Karpas-422 (cell line): ENCODE results near the gene LDLRAP1. TPM values are rescaled to one million over a fixed set of nuclear protein-coding genes. Genes with fewer than 3 reads are reported as not detected.
A peak's percentile ranks its signal among the peaks of the same experiment; 100 is the strongest.

ENCODE experiments used
- DNase-seq: peaks from one replicate; pipeline ENCODE4 v3.0.0-alpha.2; 2015
- H2AFZ ChIP-seq: fragments of 200-600 bp; sonication (generic); 2 replicates; pipeline ENCODE4 v1.6.1; 2014; ENCODE audit warnings: antibody characterized with exemption, low read length, mixed read lengths
- H3K27ac ChIP-seq: fragments of 200-600 bp; sonication (generic); 2 replicates; pipeline ENCODE4 v1.5.1; 2014; ENCODE audit warnings: mild to moderate bottlenecking, low read length, moderate library complexity
- H3K27me3 ChIP-seq: fragments of 200-600 bp; sonication (generic); 2 replicates; pipeline ENCODE4 v1.6.1; 2014; ENCODE audit warnings: low read length, mixed read lengths
- H3K36me3 ChIP-seq: fragments of 200-600 bp; sonication (generic); 2 replicates; pipeline ENCODE4 v1.6.1; 2014; ENCODE audit warnings: low read length, mixed read lengths; ENCODE audit not compliant: insufficient read depth
- H3K4me1 ChIP-seq: fragments of 200-600 bp; sonication (generic); 2 replicates; pipeline ENCODE4 v1.6.1; 2014; ENCODE audit warnings: mild to moderate bottlenecking, low read length, mixed read lengths
- H3K4me2 ChIP-seq: fragments of 200-600 bp; sonication (generic); 2 replicates; pipeline ENCODE4 v1.6.1; 2014; ENCODE audit warnings: low read length, low read depth, mild to moderate bottlenecking; ENCODE audit not compliant: poor library complexity, severe bottlenecking
- H3K4me3 ChIP-seq: fragments of 200-600 bp; sonication (generic); 2 replicates; pipeline ENCODE4 v1.5.1; 2014; ENCODE audit warnings: mild to moderate bottlenecking, antibody characterized with exemption, low read length, mixed read lengths
- H3K79me2 ChIP-seq: fragments of 200-600 bp; sonication (generic); 2 replicates; pipeline ENCODE4 v1.6.1; 2014; ENCODE audit warnings: mild to moderate bottlenecking, low read length, mixed read lengths
- H3K9ac ChIP-seq: fragments of 200-600 bp; sonication (generic); 2 replicates; pipeline ENCODE4 v1.6.0; 2014; ENCODE audit warnings: low read length
- H3K9me2 ChIP-seq: fragments of 200-600 bp; sonication (generic), shearing (Covaris generic); replicated peaks from 2 replicates; pipeline ENCODE4 v1.6.0; 2014; ENCODE audit warnings: mild to moderate bottlenecking, low read length, moderate library complexity; ENCODE audit not compliant: insufficient read depth
- H3K9me3 ChIP-seq: fragments of 300-700, 200-600 bp; sonication (generic); 2 replicates; pipeline ENCODE4 v1.6.1; 2014; ENCODE audit warnings: low read length, mixed read lengths
- H4K20me1 ChIP-seq: fragments of 200-600 bp; sonication (generic); 2 replicates; pipeline ENCODE4 v1.6.1; 2014; ENCODE audit warnings: mild to moderate bottlenecking, antibody characterized with exemption, low read length, low read depth; ENCODE audit not compliant: insufficient read depth
- total RNA-seq: library from RNA; depleted of rRNA; stranded (reverse); fragments of >200 nt; shearing (Covaris generic); gene quantifications from 2 replicates; pipeline ENCODE4 v1.2.3, GENCODE V29; 2014; ENCODE audit warnings: low replicate concordance

LDLRAP1 gene
- total RNA-seq, 1 experiment from 2014 or later: not detected

- Histone ChIP-seq H3K27ac (peak overlapping the region; percentile 16), H3K79me2 (no peaks in the 10 kb centered on the region), H3K4me2 (peak overlapping the region; percentile 16), H3K4me1 (peaks cover 40% of the 10 kb centered on the region), H3K9me3 (no peaks in the 10 kb centered on the region), H3K4me3 (no peak overlapping the region), H4K20me1 (no peaks in the 10 kb centered on the region), H3K27me3 (no peaks in the 10 kb centered on the region), H2AFZ (peak overlapping the region; percentile 29; the same call in 1 of the 2 replicates), H3K36me3 (no peaks in the 10 kb centered on the region), H3K9me2 (no peaks in the 10 kb centered on the region), H3K9ac (peak overlapping the region; percentile 8; the same call in 1 of the 2 replicates)
- DNase-seq: peak; percentile 91
These were observed 22.9 kb upstream of the LDLRAP1 start for GRCh38 chr1:25520446-25521061.

- H3K27me3 ChIP-seq: no peaks in the 10 kb centered on the region
- H3K4me1 ChIP-seq: peaks cover 40% of the 10 kb centered on the region
- H3K36me3 ChIP-seq: no peaks in the 10 kb centered on the region
- H3K9ac ChIP-seq: peak overlapping the region; percentile 53
- peak; percentile 94 for DNase-seq
- no peaks in the 10 kb centered on the region for H3K79me2 ChIP-seq
- H3K9me3 ChIP-seq: no peaks in the 10 kb centered on the region
- H3K9me2 ChIP-seq: no peaks in the 10 kb centered on the region
- H3K4me3 ChIP-seq: peak overlapping the region; percentile 49
- peak overlapping the region; percentile 80 for H3K4me2 ChIP-seq
- no peak overlapping the region for H2AFZ ChIP-seq
- no peaks in the 10 kb centered on the region for H4K20me1 ChIP-seq
- H3K27ac ChIP-seq: peak overlapping the region; percentile 68
These were observed 21.3 kb upstream of the LDLRAP1 start for GRCh38 chr1:25522031-25522655.

- Histone ChIP-seq H3K9me3 (no peaks in the 10 kb centered on the region), H3K36me3 (no peaks in the 10 kb centered on the region), H3K4me1 (peaks cover 40% of the 10 kb centered on the region), H3K79me2 (no peaks in the 10 kb centered on the region), H3K9me2 (no peaks in the 10 kb centered on the region), H2AFZ (no peak overlapping the region), H3K27me3 (no peaks in the 10 kb centered on the region), H3K4me3 (no peak overlapping the region), H3K27ac (no peak overlapping the region), H3K4me2 (peak overlapping the region; percentile 80), H3K9ac (no peak overlapping the region), H4K20me1 (no peaks in the 10 kb centered on the region)
- peak; percentile 90 for DNase-seq
These were observed 19.9 kb upstream of the LDLRAP1 start for GRCh38 chr1:25523542-25523941.

GRCh38 chr1:25524568-25525360 is 18.6 kb upstream of the LDLRAP1 start:
- no peak overlapping the region for H2AFZ ChIP-seq
- H3K4me1 ChIP-seq: peaks cover 40% of the 10 kb centered on the region
- DNase-seq: no peak
- no peaks in the 10 kb centered on the region for H3K79me2 ChIP-seq
- H3K4me3 ChIP-seq: no peak overlapping the region
- no peaks in the 10 kb centered on the region for H4K20me1 ChIP-seq
- H3K9ac ChIP-seq: no peak overlapping the region
- no peak overlapping the region for H3K4me2 ChIP-seq
- no peaks in the 10 kb centered on the region for H3K27me3 ChIP-seq
- no peaks in the 10 kb centered on the region for H3K36me3 ChIP-seq
- H3K9me3 ChIP-seq: no peaks in the 10 kb centered on the region
- H3K27ac ChIP-seq: no peak overlapping the region
- no peaks in the 10 kb centered on the region for H3K9me2 ChIP-seq

- H3K4me3 ChIP-seq: no peak overlapping the region
- H3K27me3 ChIP-seq: no peaks in the 10 kb centered on the region
- DNase-seq: no peak
- H2AFZ ChIP-seq: no peak overlapping the region
- no peak overlapping the region for H3K27ac ChIP-seq
- H3K36me3 ChIP-seq: no peaks in the 10 kb centered on the region
- no peaks in the 10 kb centered on the region for H3K9me3 ChIP-seq
- no peak overlapping the region for H3K9ac ChIP-seq
- no peaks in the 10 kb centered on the region for H4K20me1 ChIP-seq
- H3K9me2 ChIP-seq: no peaks in the 10 kb centered on the region
- peaks cover 36% of the 10 kb centered on the region for H3K4me1 ChIP-seq
- H3K4me2 ChIP-seq: no peak overlapping the region
- no peaks in the 10 kb centered on the region for H3K79me2 ChIP-seq
These were observed 18.1 kb upstream of the LDLRAP1 start for GRCh38 chr1:25525361-25525688.

- Histone ChIP-seq H3K4me3 (no peak overlapping the region), H3K4me1 (peaks cover 22% of the 10 kb centered on the region), H3K9ac (no peak overlapping the region), H3K9me3 (no peaks in the 10 kb centered on the region), H3K27me3 (no peaks in the 10 kb centered on the region), H3K4me2 (no peak overlapping the region), H3K79me2 (no peaks in the 10 kb centered on the region), H3K36me3 (no peaks in the 10 kb centered on the region), H2AFZ (no peak overlapping the region), H4K20me1 (no peaks in the 10 kb centered on the region), H3K9me2 (no peaks in the 10 kb centered on the region), H3K27ac (no peak overlapping the region)
- no peak for DNase-seq
These were observed 16.7 kb upstream of the LDLRAP1 start for GRCh38 chr1:25526753-25527152.

GRCh38 chr1:25527226-25527846 is 16.1 kb upstream of the LDLRAP1 start:
- H3K9me3 ChIP-seq: no peaks in the 10 kb centered on the region
- no peaks in the 10 kb centered on the region for H3K9me2 ChIP-seq
- no peak overlapping the region for H3K4me2 ChIP-seq
- no peaks in the 10 kb centered on the region for H3K27me3 ChIP-seq
- H3K4me3 ChIP-seq: no peak overlapping the region
- H3K4me1 ChIP-seq: peaks cover 16% of the 10 kb centered on the region
- no peaks in the 10 kb centered on the region for H3K36me3 ChIP-seq
- no peak for DNase-seq
- no peaks in the 10 kb centered on the region for H4K20me1 ChIP-seq
- H3K27ac ChIP-seq: no peak overlapping the region
- H2AFZ ChIP-seq: no peak overlapping the region
- no peak overlapping the region for H3K9ac ChIP-seq
- no peaks in the 10 kb centered on the region for H3K79me2 ChIP-seq
